Measurements from ENCODE around the gene DMAC2.
"Not testable (repeated sequence)": the region's sequence is repeated elsewhere in the genome, so short reads cannot be mapped to it uniquely, and the experiment has no call there.

Gene DMAC2

GRCh38 chr19:41436674-41436951 lies 3.1 kb downstream of the DMAC2 start:
- TF ChIP-seq, protein P1, sequence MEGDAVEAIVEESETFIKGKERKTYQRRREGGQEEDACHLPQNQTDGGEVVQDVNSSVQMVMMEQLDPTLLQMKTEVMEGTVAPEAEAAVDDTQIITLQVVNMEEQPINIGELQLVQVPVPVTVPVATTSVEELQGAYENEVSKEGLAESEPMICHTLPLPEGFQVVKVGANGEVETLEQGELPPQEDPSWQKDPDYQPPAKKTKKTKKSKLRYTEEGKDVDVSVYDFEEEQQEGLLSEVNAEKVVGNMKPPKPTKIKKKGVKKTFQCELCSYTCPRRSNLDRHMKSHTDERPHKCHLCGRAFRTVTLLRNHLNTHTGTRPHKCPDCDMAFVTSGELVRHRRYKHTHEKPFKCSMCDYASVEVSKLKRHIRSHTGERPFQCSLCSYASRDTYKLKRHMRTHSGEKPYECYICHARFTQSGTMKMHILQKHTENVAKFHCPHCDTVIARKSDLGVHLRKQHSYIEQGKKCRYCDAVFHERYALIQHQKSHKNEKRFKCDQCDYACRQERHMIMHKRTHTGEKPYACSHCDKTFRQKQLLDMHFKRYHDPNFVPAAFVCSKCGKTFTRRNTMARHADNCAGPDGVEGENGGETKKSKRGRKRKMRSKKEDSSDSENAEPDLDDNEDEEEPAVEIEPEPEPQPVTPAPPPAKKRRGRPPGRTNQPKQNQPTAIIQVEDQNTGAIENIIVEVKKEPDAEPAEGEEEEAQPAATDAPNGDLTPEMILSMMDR (IDR thresholded peaks at IDR 0.05; ENCODE audit: low read depth, low read length): no peak
- H3K27me3 ChIP-seq (ENCODE audit: insufficient read depth, low read depth, severe bottlenecking): no peaks in the 10 kb centered on the region
- peaks cover 18% of the 10 kb centered on the region for H3K36me3 ChIP-seq
- no peak overlapping the region for H3K27ac ChIP-seq
- no peaks in the 10 kb centered on the region for H3K9me3 ChIP-seq (ENCODE audit: severe bottlenecking)
- H3K4me3 ChIP-seq (ENCODE audit: low read depth, low read length): no peak overlapping the region
- no peak for DNase-seq

DNA sequence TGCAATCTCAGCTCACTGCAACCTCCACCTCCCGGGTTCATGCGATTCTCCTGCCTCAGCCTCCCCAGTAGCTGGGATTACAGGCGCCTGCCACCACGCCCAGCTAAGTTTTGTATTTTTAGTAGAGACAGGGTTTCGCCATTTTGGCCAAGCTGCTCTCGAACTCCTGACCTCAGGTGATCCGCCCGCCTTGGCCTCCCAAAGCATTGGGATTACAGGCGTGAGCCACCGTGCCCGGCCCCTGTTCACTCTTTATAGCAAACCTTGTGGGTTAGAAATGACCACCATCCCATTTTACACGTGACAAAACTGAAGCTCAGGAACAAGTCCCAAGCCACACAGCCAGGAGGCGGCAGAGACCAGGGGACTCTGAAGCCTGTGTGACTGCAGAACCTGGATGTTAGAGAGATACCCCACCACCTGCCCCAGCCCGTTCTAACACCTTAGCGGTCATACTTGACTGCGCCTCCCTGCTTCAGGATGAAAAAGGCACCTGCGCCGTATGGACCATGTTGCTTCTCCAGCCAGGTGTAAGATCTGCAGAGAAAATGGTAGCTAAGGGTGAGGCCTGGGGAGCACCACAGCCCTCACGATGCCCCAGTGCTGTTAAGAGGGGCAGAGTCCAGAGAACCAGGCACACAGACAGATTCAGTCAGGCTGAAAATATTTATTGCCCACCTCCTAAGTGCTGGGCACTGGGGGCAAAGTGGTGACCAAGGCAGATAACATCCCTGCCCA lies 3.6 kb downstream of the DMAC2 start:
- DNase-seq: no peak
- peaks cover 21% of the 10 kb centered on the region for H3K36me3 ChIP-seq
- TF ChIP-seq, protein P1 (IDR thresholded peaks at IDR 0.05; ENCODE audit: low read depth, low read length): no peak
- no peak overlapping the region for H3K27ac ChIP-seq
- H3K27me3 ChIP-seq (ENCODE audit: insufficient read depth, low read depth, severe bottlenecking): no peaks in the 10 kb centered on the region
- H3K4me3 ChIP-seq (ENCODE audit: low read depth, low read length): no peak overlapping the region
- H3K9me3 ChIP-seq (ENCODE audit: severe bottlenecking): no peaks in the 10 kb centered on the region

- H3K27ac ChIP-seq; H3K9me3 ChIP-seq (ENCODE audit: severe bottlenecking); H3K4me3 ChIP-seq (ENCODE audit: low read depth, low read length); DNase-seq; H3K27me3 ChIP-seq (ENCODE audit: insufficient read depth, low read depth, severe bottlenecking): not testable (repeated sequence)
- H3K36me3 ChIP-seq: peaks cover 21% of the 10 kb centered on the region
These were observed 4.3 kb downstream of the DMAC2 start for GRCh38 chr19:41435376-41435775.

- no peak for DNase-seq
- no peaks in the 10 kb centered on the region for H3K9me3 ChIP-seq (ENCODE audit: severe bottlenecking)
- no peaks in the 10 kb centered on the region for H3K27me3 ChIP-seq (ENCODE audit: insufficient read depth, low read depth, severe bottlenecking)
- no peak overlapping the region for H3K27ac ChIP-seq
- TF ChIP-seq, protein P1 (IDR thresholded peaks at IDR 0.05; ENCODE audit: low read depth, low read length): no peak
- no peak overlapping the region for H3K4me3 ChIP-seq (ENCODE audit: low read depth, low read length)
- H3K36me3 ChIP-seq: peaks cover 21% of the 10 kb centered on the region
These were observed 5.3 kb downstream of the DMAC2 start for GRCh38 chr19:41434450-41434849.

DNA sequence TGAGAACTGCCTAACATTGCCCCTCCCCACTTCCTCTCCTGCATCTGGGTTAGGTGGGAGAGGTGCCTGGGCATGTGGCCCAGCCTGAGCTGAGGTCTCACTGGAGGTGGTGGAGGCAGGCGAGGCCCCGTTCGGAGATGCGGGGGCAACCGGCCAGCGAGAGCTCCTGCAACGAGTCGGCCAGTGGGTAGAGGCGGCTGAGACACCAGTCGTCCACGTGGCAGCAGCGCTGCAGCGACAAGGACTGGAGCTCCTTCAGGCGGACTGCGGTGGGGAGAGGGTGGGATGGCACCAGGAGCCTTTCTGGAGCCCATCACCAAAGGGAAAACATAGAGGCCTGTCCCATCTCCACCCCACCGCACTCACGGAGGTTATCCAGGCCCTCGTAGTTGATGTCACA lies 6.5 kb downstream of the DMAC2 start:
- no peak for DNase-seq
- peaks cover 21% of the 10 kb centered on the region for H3K36me3 ChIP-seq
- no peak overlapping the region for H3K4me3 ChIP-seq (ENCODE audit: low read depth, low read length)
- H3K27me3 ChIP-seq (ENCODE audit: insufficient read depth, low read depth, severe bottlenecking): no peaks in the 10 kb centered on the region
- TF ChIP-seq, protein P1 (IDR thresholded peaks at IDR 0.05; ENCODE audit: low read depth, low read length): no peak
- H3K9me3 ChIP-seq (ENCODE audit: severe bottlenecking): no peaks in the 10 kb centered on the region
- H3K27ac ChIP-seq: no peak overlapping the region

DNA sequence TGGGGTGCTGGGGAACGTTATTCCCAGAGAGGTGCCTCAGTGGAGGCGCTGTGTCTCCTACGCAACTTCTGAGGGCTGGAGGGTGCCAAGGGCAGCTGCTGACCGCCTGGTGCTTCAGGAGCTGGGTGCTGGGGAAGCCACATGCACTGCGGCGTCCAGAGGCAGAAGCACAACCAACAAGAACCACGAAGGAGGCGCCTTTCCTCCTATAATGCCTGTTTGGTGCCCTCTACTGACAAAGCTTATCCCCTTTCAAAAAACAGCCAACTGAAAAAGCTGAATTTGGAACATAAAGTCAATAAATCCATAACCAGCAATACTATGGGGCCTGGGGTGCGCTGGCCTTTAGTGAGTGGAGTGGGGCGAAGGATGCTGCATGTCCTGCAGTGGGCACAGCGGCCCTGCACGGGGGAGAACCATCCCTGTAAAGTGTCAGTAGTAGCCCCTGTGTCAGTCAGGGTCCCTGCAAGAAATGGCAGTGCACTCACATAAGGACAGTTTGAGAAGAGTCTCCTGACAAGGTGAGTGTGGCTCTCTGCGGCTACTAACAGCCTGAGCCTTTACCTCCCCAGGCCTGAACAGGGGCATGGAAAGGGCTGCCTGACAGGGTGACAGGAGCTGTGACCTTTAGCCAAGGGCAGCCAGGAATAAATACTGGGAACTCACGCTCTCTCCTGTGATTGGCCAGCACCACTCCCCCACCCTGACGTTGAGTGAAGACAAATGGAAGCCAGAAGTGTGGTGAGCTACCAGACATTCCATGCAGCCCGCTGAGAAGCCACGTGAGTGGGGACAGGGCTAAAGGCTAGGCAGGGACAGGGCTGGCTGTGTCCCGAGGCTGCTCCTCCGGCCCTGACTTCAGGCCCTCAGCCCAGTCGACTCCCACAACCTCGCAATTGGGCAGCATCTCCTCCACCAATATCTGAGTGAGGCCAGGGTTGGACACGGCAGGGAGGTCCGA lies 8.0 kb downstream of the DMAC2 start:
- TF ChIP-seq, protein P1 (IDR thresholded peaks at IDR 0.05; ENCODE audit: low read depth, low read length): peak; percentile 31; the same call in 1 of the 2 replicates
- no peak overlapping the region for H3K27ac ChIP-seq
- H3K27me3 ChIP-seq (ENCODE audit: insufficient read depth, low read depth, severe bottlenecking): no peaks in the 10 kb centered on the region
- no peak overlapping the region for H3K4me3 ChIP-seq (ENCODE audit: low read depth, low read length)
- no peaks in the 10 kb centered on the region for H3K9me3 ChIP-seq (ENCODE audit: severe bottlenecking)
- no peak for DNase-seq
- H3K36me3 ChIP-seq: peaks cover 16% of the 10 kb centered on the region
